Measurements from ENCODE around the gene FBXL14.

GRCh38 chr12:1542599-1542998 is 51.8 kb downstream of the FBXL14 start:
- no peak for TF ChIP-seq CTCF (IDR thresholded peaks at IDR 0.05; ENCODE audit: low read depth, low read length, missing input control)
- no peak for TF ChIP-seq MAX (IDR thresholded peaks at IDR 0.05)
- TF ChIP-seq, protein P1, sequence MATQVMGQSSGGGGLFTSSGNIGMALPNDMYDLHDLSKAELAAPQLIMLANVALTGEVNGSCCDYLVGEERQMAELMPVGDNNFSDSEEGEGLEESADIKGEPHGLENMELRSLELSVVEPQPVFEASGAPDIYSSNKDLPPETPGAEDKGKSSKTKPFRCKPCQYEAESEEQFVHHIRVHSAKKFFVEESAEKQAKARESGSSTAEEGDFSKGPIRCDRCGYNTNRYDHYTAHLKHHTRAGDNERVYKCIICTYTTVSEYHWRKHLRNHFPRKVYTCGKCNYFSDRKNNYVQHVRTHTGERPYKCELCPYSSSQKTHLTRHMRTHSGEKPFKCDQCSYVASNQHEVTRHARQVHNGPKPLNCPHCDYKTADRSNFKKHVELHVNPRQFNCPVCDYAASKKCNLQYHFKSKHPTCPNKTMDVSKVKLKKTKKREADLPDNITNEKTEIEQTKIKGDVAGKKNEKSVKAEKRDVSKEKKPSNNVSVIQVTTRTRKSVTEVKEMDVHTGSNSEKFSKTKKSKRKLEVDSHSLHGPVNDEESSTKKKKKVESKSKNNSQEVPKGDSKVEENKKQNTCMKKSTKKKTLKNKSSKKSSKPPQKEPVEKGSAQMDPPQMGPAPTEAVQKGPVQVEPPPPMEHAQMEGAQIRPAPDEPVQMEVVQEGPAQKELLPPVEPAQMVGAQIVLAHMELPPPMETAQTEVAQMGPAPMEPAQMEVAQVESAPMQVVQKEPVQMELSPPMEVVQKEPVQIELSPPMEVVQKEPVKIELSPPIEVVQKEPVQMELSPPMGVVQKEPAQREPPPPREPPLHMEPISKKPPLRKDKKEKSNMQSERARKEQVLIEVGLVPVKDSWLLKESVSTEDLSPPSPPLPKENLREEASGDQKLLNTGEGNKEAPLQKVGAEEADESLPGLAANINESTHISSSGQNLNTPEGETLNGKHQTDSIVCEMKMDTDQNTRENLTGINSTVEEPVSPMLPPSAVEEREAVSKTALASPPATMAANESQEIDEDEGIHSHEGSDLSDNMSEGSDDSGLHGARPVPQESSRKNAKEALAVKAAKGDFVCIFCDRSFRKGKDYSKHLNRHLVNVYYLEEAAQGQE (IDR thresholded peaks at IDR 0.05): no peak
- TF ChIP-seq TAF1 (conservative IDR thresholded peaks at IDR 0.05): no peak
- no peak for TF ChIP-seq RXRA (IDR thresholded peaks at IDR 0.05)
- no peak for TF ChIP-seq EGR1 (IDR thresholded peaks at IDR 0.05; ENCODE audit: low read depth in 2 of 2)
- TF ChIP-seq SP1 (IDR thresholded peaks at IDR 0.05): no peak
- no peak for TF ChIP-seq ZBTB33 (IDR thresholded peaks at IDR 0.05)
